ENCODE results near the gene MYNN. TPM values are rescaled to one million over a fixed set of nuclear protein-coding genes. Genes with fewer than 3 reads are reported as not detected.
A peak's percentile ranks its signal among the peaks of the same experiment; 100 is the strongest.

The MYNN gene
- total and polyA plus RNA-seq, 9 of the 15 experiments (the other 6 are each of a cell fraction or from before 2014, with no cell fraction given) = 10.4 to 35.7 (median 21.3) TPM

GRCh38 chr3:169764312-169764881 is 8.8 kb upstream of the MYNN start (continued):
- no peak for TF ChIP-seq AFF1 (IDR thresholded peaks at IDR 0.05; ENCODE audit: low read depth in 1 of 2, partially characterized antibody in 2 of 2)
- TF ChIP-seq ZNF830 (CRISPR knock-in tag; IDR thresholded peaks at IDR 0.05) = no peak; the same call in 1 of the 2 replicates
- TF ChIP-seq ZNF639 (CRISPR knock-in tag; conservative IDR thresholded peaks at IDR 0.05 in 1 of 2, IDR thresholded peaks at IDR 0.05 in 1 of 2) = no peak
- peak; percentile 96 to 99 for TF ChIP-seq SRF (CRISPR knock-in tag; IDR thresholded peaks at IDR 0.05)
- no peak for TF ChIP-seq NFXL1 (CRISPR knock-in tag; IDR thresholded peaks at IDR 0.05)
- no peak for TF ChIP-seq BACH1 (tag; IDR thresholded peaks at IDR 0.05)
- no peak for TF ChIP-seq KAT2B (IDR thresholded peaks at IDR 0.05; ENCODE audit: low read depth, low read length)
- no peak for TF ChIP-seq SMARCA5 (IDR thresholded peaks at IDR 0.05)
- 0 out of 2 replicates have a peak, but pooled peaks have one; percentile 57 for TF ChIP-seq NKRF (IDR thresholded peaks at IDR 0.05; ENCODE audit: borderline replicate concordance)
- TF ChIP-seq HDAC6 (IDR thresholded peaks at IDR 0.05; ENCODE audit: low read depth, low read length) = 0 out of 2 replicates have a peak, but pooled peaks have one; percentile 11
- TF ChIP-seq ZFP36 (IDR thresholded peaks at IDR 0.05; ENCODE audit: low read depth, low read length, partially characterized antibody) = no peak
- TF ChIP-seq LCOR (CRISPR knock-in tag; IDR thresholded peaks at IDR 0.05) = peak; percentile 74
- TF ChIP-seq ASH1L (IDR thresholded peaks at IDR 0.05; ENCODE audit: borderline replicate concordance, low read depth, partially characterized antibody) = no peak
- no peak for TF ChIP-seq ZNF263 (CRISPR knock-in tag; IDR thresholded peaks at IDR 0.05; ENCODE audit: borderline replicate concordance)
- TF ChIP-seq HES1 (IDR thresholded peaks at IDR 0.05; ENCODE audit: low read depth) = no peak
- peak; percentile 65; the same call in 1 of the 2 replicates for TF ChIP-seq TFAP4 (CRISPR knock-in tag; IDR thresholded peaks at IDR 0.05; ENCODE audit: borderline replicate concordance)
- TF ChIP-seq HDAC1 (IDR thresholded peaks at IDR 0.05) = peak in 1 of 2 experiments; percentile 41; a peak in 1 of 4 replicates

Data from K562 (cell line).